IgD-negative memory B cell (primary cell): Measurements from ENCODE around the gene GABBR2. TPM values are rescaled to one million over a fixed set of nuclear protein-coding genes. Genes with fewer than 3 reads are reported as not detected.
"Not testable (repeated sequence)": the region's sequence is repeated elsewhere in the genome, so short reads cannot be mapped to it uniquely, and the experiment has no call there.

ENCODE experiments used
- H3K27ac Mint-ChIP-seq, 3 donors: one replicate each; pipeline ENCODE4 v1.8.0; 2020 to 2022; ENCODE audit warnings: mild to moderate bottlenecking in 3 of 3, mixed read lengths in 3 of 3, moderate library complexity in 1 of 3
- H3K27me3 Mint-ChIP-seq: one replicate; pipeline ENCODE4 v1.8.0; 2021; ENCODE audit warnings: mixed read lengths
- H3K36me3 Mint-ChIP-seq: one replicate; pipeline ENCODE4 v1.8.0; 2020; ENCODE audit warnings: mild to moderate bottlenecking, mixed read lengths
- H3K4me1 Mint-ChIP-seq, 3 donors: one replicate each; pipeline ENCODE4 v1.8.0; 2020 to 2022; ENCODE audit warnings: mixed read lengths in 3 of 3, mild to moderate bottlenecking in 1 of 3
- H3K4me3 Mint-ChIP-seq, 4 donors: one replicate each; pipeline ENCODE4 v1.8.0; 2020 to 2022; ENCODE audit warnings: mild to moderate bottlenecking in 4 of 4, mixed read lengths in 4 of 4, moderate library complexity in 3 of 4
- H3K9me3 Mint-ChIP-seq, 3 donors: one replicate each; pipeline ENCODE4 v1.8.0; 2020 to 2021; ENCODE audit warnings: mixed read lengths in 3 of 3, mild to moderate bottlenecking in 1 of 3
- polyA plus RNA-seq: library from polyadenylated mRNA; unstranded; fragments of 300-500 nt; fragmentation: Illumina TruSeq; gene quantifications from one replicate; pipeline ENCODE4 v1.2.3, GENCODE V29; 2021

Gene GABBR2
- polyA plus RNA-seq, 1 donor from 2014 or later = not detected

DNA sequence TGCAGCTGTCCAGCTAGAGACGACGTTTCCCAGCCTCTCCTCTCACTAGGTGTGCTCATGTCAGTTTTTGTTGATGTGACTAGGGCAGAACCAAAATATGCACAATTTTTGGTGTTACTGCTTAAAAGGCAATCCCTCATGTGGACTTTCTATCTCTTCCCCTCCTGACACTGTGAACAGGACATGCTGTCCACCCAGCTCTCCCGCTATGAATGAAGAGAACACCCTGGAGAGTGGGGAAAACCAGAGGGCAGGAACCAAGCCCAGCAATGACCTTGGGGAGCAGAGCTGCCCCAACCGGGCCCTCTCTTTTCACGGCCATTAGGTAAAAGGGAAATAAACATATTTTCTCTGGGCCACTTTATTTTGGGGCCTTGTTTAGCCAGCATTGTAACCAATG lies 406.6 kb downstream of the GABBR2 start:
- H3K27ac Mint-ChIP-seq = no peak overlapping the region
- no peaks in the 10 kb centered on the region for H3K27me3 Mint-ChIP-seq

GRCh38 chr9:98300611-98301010 lies 408.1 kb downstream of the GABBR2 start:
- H3K4me3 Mint-ChIP-seq = no peak overlapping the region
- no peaks in the 10 kb centered on the region for H3K9me3 Mint-ChIP-seq
- H3K4me1 Mint-ChIP-seq = no peaks in the 10 kb centered on the region
- no peak overlapping the region for H3K27ac Mint-ChIP-seq
- H3K36me3 Mint-ChIP-seq = no peaks in the 10 kb centered on the region
- H3K27me3 Mint-ChIP-seq = no peaks in the 10 kb centered on the region

More for the DNA sequence above, 406.6 kb downstream of the GABBR2 start:
- H3K4me3 Mint-ChIP-seq = no peak overlapping the region
- H3K36me3 Mint-ChIP-seq = no peaks in the 10 kb centered on the region
- H3K4me1 Mint-ChIP-seq = no peaks in the 10 kb centered on the region
- no peaks in the 10 kb centered on the region for H3K9me3 Mint-ChIP-seq

GRCh38 chr9:98298476-98298875 lies 410.3 kb downstream of the GABBR2 start:
- Mint-ChIP-seq H3K27ac (no peak overlapping the region), H3K4me3 (no peak overlapping the region), H3K27me3 (no peaks in the 10 kb centered on the region), H3K36me3 (no peaks in the 10 kb centered on the region), H3K4me1 (no peaks in the 10 kb centered on the region), H3K9me3 (no peaks in the 10 kb centered on the region)

DNA sequence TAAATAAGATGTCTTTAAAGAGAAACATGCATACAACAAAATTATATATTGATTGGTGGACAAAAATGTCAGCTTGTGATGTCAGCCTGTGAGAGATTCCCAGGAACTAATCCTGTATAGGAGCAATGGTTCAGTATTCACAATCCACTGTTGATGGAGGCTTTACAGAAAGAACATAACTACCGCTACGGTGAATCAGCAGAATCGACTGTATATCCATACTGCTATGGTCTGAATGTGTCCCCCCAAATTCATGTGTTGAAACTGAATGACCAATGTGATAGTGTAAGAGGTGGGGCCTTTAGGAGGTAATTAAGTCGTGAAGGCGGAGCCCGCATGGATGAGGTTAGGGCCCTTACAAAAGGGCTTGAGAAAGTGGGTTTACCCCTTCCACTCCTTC lies 412.9 kb downstream of the GABBR2 start:
- Mint-ChIP-seq H3K27ac (no peak overlapping the region), H3K36me3 (no peaks in the 10 kb centered on the region), H3K27me3 (no peaks in the 10 kb centered on the region), H3K4me3 (no peak overlapping the region), H3K9me3 (no peaks in the 10 kb centered on the region), H3K4me1 (no peaks in the 10 kb centered on the region)

GRCh38 chr9:98291820-98292219 lies 416.9 kb downstream of the GABBR2 start:
- Mint-ChIP-seq H3K4me1 (no peaks in the 10 kb centered on the region), H3K36me3 (no peaks in the 10 kb centered on the region), H3K4me3 (no peak overlapping the region), H3K9me3 (no peaks in the 10 kb centered on the region), H3K27ac (no peak overlapping the region), H3K27me3 (no peaks in the 10 kb centered on the region)

DNA sequence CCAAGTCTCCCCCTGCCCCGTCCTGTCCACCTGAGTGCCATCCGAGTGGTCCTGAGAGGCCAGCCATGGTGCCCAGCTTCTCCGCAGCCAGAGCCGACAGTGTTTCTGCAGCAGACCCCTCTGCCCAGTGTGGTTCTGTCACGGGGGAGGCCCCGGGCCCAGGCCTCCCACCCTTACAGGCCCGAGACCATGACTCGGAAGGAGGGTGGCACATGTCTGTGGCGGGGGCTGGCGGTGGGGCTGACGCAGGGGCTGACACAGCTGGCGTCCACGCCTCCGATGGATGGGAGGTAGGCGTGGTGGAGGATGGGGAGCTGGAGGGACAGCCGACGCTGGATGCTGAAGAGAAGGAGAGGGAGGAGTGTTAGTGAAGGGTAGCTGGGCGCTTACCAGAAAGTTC lies 418.3 kb downstream of the GABBR2 start:
- H3K36me3 Mint-ChIP-seq = no peaks in the 10 kb centered on the region
- no peak overlapping the region for H3K27ac Mint-ChIP-seq
- no peaks in the 10 kb centered on the region for H3K9me3 Mint-ChIP-seq
- no peak overlapping the region for H3K4me3 Mint-ChIP-seq
- H3K27me3 Mint-ChIP-seq = no peaks in the 10 kb centered on the region
- H3K4me1 Mint-ChIP-seq = no peaks in the 10 kb centered on the region

DNA sequence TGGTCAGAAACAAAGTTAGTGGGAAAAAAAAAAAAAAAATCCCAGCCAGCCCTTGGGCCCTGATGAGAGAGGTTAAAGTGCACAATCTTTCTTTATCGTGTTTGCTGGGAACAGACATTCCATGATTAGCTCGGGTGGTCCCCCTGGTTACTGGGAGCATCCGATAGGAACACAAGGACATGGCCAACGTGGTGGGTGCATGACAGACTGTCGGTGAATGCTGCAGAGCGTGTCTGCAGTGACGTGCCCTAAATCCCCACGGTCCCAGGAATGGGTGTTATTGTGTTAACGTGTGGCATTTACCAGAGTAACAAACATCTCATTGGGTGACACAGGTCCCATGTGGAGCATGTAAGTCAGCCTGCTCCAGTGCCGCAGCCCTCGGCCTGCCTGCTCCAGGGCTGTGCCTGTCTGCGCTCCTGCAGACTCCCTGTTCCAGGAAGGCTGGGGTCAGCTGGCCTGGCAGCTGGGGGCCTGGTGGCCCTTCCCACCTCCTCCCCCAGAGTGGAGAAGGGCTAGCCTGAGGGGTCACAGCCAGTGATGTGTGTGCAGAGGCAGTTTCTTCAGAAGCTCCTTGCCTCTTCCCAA lies 419.0 kb downstream of the GABBR2 start:
- peaks cover 2% of the 10 kb centered on the region for H3K27me3 Mint-ChIP-seq
- H3K4me1 Mint-ChIP-seq = no peaks in the 10 kb centered on the region
- no peaks in the 10 kb centered on the region for H3K9me3 Mint-ChIP-seq
- no peak overlapping the region for H3K27ac Mint-ChIP-seq
- no peaks in the 10 kb centered on the region for H3K36me3 Mint-ChIP-seq
- no peak overlapping the region for H3K4me3 Mint-ChIP-seq

GRCh38 chr9:98288881-98289280 lies 419.9 kb downstream of the GABBR2 start:
- no peak overlapping the region for H3K27ac Mint-ChIP-seq
- no peaks in the 10 kb centered on the region for H3K4me1 Mint-ChIP-seq
- H3K9me3 Mint-ChIP-seq = no peaks in the 10 kb centered on the region
- no peaks in the 10 kb centered on the region for H3K36me3 Mint-ChIP-seq
- H3K27me3 Mint-ChIP-seq = peaks cover 2% of the 10 kb centered on the region
- no peak overlapping the region for H3K4me3 Mint-ChIP-seq

DNA sequence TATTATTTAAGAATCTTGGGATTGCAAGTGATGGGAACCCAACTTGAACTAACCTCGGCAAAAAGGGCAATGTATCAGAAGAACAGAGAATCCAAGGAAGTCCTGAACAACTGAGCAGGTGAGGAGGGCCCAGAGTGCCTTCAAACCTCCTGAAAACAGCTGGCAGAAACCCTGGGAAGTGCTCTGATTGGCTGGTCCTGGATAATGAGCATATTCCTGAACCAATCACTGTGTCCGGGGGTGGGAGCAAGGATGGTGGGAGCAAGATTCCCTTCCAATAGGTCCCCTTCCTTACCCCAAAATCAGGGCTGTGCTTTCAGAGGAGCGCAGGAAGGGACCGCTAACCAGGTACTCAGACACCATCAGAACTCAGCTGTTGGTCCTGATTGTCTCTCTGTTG lies 421.4 kb downstream of the GABBR2 start:
- Mint-ChIP-seq H3K36me3 (no peaks in the 10 kb centered on the region), H3K4me1 (no peaks in the 10 kb centered on the region), H3K4me3 (no peak overlapping the region), H3K9me3 (no peaks in the 10 kb centered on the region), H3K27ac (no peak overlapping the region), H3K27me3 (peaks cover 4% of the 10 kb centered on the region)

GRCh38 chr9:98285446-98285845 lies 423.3 kb downstream of the GABBR2 start:
- H3K27ac Mint-ChIP-seq = peak overlapping the region in 1 of 3 donors; percentile 44
- no peaks in the 10 kb centered on the region for H3K9me3 Mint-ChIP-seq
- no peaks in the 10 kb centered on the region for H3K36me3 Mint-ChIP-seq
- no peaks in the 10 kb centered on the region for H3K4me1 Mint-ChIP-seq
- H3K27me3 Mint-ChIP-seq = peaks cover 10% of the 10 kb centered on the region
- no peak overlapping the region for H3K4me3 Mint-ChIP-seq

GRCh38 chr9:98284754-98285153 lies 424.0 kb downstream of the GABBR2 start:
- H3K4me1 Mint-ChIP-seq = no peaks in the 10 kb centered on the region
- H3K9me3 Mint-ChIP-seq = no peaks in the 10 kb centered on the region
- H3K27ac Mint-ChIP-seq = no peak overlapping the region
- peaks cover 10% of the 10 kb centered on the region for H3K27me3 Mint-ChIP-seq
- H3K4me3 Mint-ChIP-seq = no peak overlapping the region
- H3K36me3 Mint-ChIP-seq = no peaks in the 10 kb centered on the region

DNA sequence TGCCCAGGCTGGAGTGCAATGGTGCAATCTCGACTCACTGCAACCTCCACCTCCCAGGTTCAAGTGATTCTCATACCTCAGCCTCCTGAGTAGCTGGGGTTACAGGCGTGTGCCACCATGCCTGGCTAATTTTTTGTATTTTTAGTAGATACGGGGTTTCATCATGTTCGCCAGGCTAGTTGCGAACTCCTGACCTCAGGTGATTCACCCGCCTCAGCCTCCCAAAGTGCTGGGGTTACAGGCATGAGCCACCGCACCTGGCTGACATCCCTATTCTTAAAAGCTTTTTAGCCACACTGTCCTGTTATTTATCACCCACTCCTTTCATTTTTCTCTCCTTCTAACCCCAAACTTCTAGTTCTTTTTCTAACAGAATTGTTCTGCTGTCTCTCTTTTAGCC lies 425.6 kb downstream of the GABBR2 start:
- H3K9me3 Mint-ChIP-seq, H3K36me3 Mint-ChIP-seq, H3K4me1 Mint-ChIP-seq, H3K4me3 Mint-ChIP-seq, H3K27ac Mint-ChIP-seq: not testable (repeated sequence)
- H3K27me3 Mint-ChIP-seq = peaks cover 18% of the 10 kb centered on the region

GRCh38 chr9:98281281-98281680 lies 427.5 kb downstream of the GABBR2 start:
- Mint-ChIP-seq H3K36me3 (peaks cover 3% of the 10 kb centered on the region), H3K27me3 (peaks cover 20% of the 10 kb centered on the region), H3K4me3 (no peak overlapping the region), H3K4me1 (no peaks in the 10 kb centered on the region), H3K27ac (no peak overlapping the region), H3K9me3 (no peaks in the 10 kb centered on the region)

DNA sequence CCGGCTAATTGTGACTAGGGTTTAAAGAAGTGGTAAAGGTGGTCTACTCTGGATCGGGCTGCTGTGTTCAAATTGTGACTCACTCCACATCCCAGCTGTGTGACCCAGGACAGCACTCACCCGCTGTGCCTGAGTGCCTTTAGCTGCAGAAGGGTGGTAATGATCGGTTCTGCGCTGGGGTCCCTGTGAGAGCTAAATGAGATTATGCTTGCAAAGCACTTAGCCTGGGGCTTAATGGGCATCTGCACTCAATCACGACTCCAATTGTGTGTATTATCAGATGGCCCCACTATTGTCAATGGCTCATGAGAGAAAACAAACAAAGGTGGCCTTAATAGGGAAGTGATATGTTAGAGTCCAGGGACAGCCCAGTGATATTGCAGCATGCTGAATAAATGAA lies 428.2 kb downstream of the GABBR2 start:
- Mint-ChIP-seq H3K27ac (no peak overlapping the region), H3K9me3 (no peaks in the 10 kb centered on the region), H3K4me3 (no peak overlapping the region), H3K4me1 (no peaks in the 10 kb centered on the region), H3K27me3 (peaks cover 20% of the 10 kb centered on the region), H3K36me3 (peaks cover 3% of the 10 kb centered on the region)

DNA sequence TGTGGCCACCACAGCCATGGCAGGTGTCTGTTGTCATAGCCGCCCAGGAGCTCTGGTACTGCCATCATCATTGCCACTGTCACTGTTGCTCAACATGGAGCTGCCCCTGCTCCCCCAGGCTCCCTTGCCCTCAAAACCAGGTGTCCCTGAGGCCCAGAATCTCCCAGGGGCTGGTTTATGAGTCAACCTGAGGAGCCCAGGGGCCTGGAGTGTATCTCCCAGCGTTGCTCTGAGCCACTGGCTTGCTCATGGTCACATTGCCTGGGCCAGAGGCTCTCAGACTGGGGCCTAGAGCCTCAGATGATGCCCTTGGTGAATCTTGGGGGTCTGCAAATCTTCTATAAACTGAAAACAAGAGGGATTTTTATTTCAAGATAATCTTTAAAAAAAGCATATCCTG lies 428.6 kb downstream of the GABBR2 start:
- peaks cover 3% of the 10 kb centered on the region for H3K36me3 Mint-ChIP-seq
- H3K27ac Mint-ChIP-seq = no peak overlapping the region
- H3K27me3 Mint-ChIP-seq = peaks cover 19% of the 10 kb centered on the region
- H3K4me1 Mint-ChIP-seq = no peaks in the 10 kb centered on the region
- H3K9me3 Mint-ChIP-seq = no peaks in the 10 kb centered on the region
- H3K4me3 Mint-ChIP-seq = no peak overlapping the region

- no peaks in the 10 kb centered on the region for H3K4me1 Mint-ChIP-seq
- no peak overlapping the region for H3K27ac Mint-ChIP-seq
- peaks cover 21% of the 10 kb centered on the region for H3K27me3 Mint-ChIP-seq
- peaks cover 3% of the 10 kb centered on the region for H3K36me3 Mint-ChIP-seq
- H3K4me3 Mint-ChIP-seq = no peak overlapping the region
- no peaks in the 10 kb centered on the region for H3K9me3 Mint-ChIP-seq
Measured at GRCh38 chr9:98276907-98277469, 431.7 kb downstream of the GABBR2 start.
